ENCODE data around the gene RASSF1.

DNA sequence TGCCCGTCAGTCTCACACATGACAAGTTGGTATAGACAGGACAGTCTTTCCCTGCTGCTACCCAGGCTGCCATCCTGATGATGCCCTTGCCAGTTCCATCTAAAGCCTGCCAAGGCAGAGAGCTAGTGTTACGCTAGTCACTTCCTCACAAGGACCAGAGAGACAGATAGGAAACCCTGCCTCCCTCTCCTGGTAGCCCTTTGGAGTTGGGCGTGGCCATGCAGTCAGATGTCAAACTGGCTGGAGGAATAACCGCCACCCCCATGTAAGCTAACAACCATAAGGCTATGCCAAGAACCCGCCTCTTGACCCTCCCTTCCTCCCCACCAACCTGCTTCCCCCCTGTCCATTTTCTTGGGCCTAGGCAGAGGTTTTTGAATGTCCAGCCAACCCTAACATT is 15.9 kb upstream of the RASSF1 start:
- TF ChIP-seq, protein P1, sequence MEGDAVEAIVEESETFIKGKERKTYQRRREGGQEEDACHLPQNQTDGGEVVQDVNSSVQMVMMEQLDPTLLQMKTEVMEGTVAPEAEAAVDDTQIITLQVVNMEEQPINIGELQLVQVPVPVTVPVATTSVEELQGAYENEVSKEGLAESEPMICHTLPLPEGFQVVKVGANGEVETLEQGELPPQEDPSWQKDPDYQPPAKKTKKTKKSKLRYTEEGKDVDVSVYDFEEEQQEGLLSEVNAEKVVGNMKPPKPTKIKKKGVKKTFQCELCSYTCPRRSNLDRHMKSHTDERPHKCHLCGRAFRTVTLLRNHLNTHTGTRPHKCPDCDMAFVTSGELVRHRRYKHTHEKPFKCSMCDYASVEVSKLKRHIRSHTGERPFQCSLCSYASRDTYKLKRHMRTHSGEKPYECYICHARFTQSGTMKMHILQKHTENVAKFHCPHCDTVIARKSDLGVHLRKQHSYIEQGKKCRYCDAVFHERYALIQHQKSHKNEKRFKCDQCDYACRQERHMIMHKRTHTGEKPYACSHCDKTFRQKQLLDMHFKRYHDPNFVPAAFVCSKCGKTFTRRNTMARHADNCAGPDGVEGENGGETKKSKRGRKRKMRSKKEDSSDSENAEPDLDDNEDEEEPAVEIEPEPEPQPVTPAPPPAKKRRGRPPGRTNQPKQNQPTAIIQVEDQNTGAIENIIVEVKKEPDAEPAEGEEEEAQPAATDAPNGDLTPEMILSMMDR (IDR thresholded peaks at IDR 0.05 in 2 of 3, conservative IDR thresholded peaks at IDR 0.05 in 1 of 3; ENCODE audit: control insufficient read depth in 2 of 3, extremely low read depth in 1 of 3, insufficient read depth in 1 of 3, low read depth in 3 of 3, low read length in 3 of 3), result no peak
- TF ChIP-seq NBN (IDR thresholded peaks at IDR 0.05), result no peak
- TF ChIP-seq SP1 (IDR thresholded peaks at IDR 0.05; ENCODE audit: low read depth, low read length), result no peak
- TF ChIP-seq SMARCA5 (IDR thresholded peaks at IDR 0.05), result no peak
- no peak for TF ChIP-seq CEBPB (IDR thresholded peaks at IDR 0.05; ENCODE audit: borderline replicate concordance in 1 of 2, low read depth in 2 of 2, low read length in 2 of 2)
- TF ChIP-seq TAF1 (IDR thresholded peaks at IDR 0.05; ENCODE audit: borderline replicate concordance, low read depth, low read length), result no peak

Data from GM12878 (cell line).